HuH-7 (cell line): ENCODE measurements around the gene UCN2.
A peak's percentile ranks its signal among the peaks of the same experiment; 100 is the strongest.
"Not testable (repeated sequence)": the region's sequence is repeated elsewhere in the genome, so short reads cannot be mapped to it uniquely, and the experiment has no call there.

Source experiments
- DNase-seq: peaks from one replicate; pipeline ENCODE4 v3.0.0; 2011; ENCODE audit warnings: low spot score

UCN2 gene

GRCh38 chr3:48561045-48561736 lies 2.4 kb downstream of the UCN2 start:
- no peak for DNase-seq

- DNase-seq = no peak
Measured at GRCh38 chr3:48560648-48561018, 2.9 kb downstream of the UCN2 start.

DNA sequence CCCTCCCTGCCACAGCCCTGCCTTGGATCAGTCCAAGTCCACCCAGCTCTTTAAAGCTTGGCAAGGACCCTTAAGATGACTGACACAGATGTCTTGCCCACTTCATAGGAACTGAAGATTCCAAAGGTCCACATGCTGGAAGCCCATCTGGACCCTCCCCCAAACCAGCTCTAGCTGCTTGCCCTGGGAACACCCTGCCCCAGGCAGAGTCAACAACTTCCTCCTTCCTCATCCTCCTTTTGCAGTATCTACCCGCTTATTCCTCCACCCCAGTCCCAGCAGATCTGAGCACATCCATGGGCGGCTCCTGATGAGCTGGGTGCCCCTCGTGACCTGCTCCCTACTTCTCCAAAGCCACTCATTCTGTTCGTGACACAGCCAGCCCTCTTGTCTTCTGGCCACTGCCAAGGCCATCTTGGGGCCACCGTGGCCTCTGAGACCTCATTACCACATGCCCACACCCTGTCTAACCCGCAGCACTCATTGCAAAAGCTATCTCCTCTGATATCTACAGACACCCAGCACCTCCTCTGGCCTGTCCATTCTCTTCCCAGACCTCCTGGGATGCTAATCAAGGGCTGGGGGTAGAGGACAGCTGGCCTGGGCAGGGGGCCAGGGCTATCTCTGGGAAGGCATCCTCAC lies 5.0 kb downstream of the UCN2 start:
- no peak for DNase-seq

GRCh38 chr3:48556796-48557626 lies 6.6 kb downstream of the UCN2 start, which contains the start of gene PFKFB4:
Gene PFKFB4, minus strand, starts transcription at chr3:48556803. Its CDS starts 26 bp downstream, at chr3:48556777.
- peak; percentile 99 for DNase-seq

GRCh38 chr3:48555949-48556795 lies 7.4 kb downstream of the UCN2 start:
- peak; percentile 10 for DNase-seq

DNA sequence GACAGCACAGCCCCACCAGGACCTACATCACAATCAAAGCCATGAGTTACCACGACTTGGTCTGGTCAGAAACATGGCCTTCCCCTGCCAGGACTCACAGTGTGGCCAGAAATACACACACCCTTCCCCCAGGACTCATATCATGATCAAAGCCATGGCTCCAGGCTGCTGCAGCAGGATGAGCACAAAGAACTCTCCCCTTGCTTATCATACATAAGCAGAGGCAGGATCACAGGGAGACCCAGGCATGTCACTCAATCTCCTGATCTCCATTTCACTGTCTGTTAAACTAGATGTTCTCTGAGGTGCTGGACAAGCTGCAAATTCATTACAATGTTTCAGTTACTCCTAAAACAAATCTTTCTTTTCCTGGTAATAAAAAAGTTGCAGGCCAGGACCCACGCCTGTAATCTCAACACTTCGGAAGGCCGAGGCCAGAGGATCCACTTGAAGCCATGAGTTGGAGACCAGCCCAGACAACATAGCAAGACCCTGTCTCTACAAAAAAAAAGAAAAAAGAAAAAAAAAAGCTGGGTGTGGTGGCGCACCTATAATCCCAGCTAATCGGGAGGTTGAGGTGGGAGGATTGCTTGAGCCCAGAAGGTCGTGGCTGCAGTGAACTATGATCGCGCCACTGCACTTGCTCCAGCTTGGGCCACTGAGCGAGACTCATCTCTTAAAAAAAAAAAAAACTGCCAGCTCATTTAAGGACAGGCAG lies 8.2 kb downstream of the UCN2 start:
- DNase-seq = no peak

GRCh38 chr3:48553886-48554845 lies 9.4 kb downstream of the UCN2 start:
- peak; percentile 12 for DNase-seq

- no peak for DNase-seq
Measured at GRCh38 chr3:48553361-48553760, 10.2 kb downstream of the UCN2 start.

DNA sequence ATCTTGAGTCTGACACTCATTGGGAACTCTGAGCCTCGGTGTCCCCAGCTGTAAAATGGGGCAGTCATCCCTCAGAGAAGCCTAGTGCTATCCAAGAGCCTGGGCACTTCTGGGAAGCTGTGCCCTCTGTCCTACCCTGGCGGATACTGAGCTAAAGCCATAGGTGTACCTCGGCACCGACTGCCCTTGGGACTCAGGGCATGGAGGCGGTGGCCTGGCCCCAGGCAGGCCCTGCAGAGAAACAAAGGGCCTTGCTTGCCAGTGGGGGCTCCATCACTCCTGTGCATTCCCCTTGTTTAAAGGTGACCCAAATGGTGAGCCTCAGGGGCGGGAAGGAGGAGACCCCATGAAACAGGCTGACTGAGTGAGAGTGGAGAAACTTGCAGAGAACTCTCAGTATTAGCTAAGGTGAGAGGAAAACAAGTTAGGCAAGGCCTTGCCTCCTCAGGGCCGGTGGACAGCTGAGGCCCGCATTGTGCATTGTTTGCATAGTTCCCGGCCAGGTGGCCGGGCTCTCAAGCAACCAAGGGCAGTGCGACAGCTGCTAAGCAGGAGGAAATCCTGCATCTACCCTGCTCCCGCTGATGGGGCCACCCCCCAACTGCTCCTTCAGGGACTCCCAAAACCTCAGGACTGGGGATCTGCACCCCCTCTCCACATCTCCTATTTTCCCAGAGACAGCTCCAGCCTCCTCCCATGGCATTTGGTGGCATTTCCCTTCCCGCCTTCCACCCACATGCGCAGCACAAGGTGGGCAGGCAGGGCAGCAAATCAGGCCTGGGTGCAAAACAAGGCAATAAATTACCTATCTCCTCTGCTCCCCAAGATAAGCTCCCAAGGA lies 11.2 kb downstream of the UCN2 start:
- no peak for DNase-seq

GRCh38 chr3:48551651-48552050 lies 11.9 kb downstream of the UCN2 start:
- not testable (repeated sequence) for DNase-seq

DNA sequence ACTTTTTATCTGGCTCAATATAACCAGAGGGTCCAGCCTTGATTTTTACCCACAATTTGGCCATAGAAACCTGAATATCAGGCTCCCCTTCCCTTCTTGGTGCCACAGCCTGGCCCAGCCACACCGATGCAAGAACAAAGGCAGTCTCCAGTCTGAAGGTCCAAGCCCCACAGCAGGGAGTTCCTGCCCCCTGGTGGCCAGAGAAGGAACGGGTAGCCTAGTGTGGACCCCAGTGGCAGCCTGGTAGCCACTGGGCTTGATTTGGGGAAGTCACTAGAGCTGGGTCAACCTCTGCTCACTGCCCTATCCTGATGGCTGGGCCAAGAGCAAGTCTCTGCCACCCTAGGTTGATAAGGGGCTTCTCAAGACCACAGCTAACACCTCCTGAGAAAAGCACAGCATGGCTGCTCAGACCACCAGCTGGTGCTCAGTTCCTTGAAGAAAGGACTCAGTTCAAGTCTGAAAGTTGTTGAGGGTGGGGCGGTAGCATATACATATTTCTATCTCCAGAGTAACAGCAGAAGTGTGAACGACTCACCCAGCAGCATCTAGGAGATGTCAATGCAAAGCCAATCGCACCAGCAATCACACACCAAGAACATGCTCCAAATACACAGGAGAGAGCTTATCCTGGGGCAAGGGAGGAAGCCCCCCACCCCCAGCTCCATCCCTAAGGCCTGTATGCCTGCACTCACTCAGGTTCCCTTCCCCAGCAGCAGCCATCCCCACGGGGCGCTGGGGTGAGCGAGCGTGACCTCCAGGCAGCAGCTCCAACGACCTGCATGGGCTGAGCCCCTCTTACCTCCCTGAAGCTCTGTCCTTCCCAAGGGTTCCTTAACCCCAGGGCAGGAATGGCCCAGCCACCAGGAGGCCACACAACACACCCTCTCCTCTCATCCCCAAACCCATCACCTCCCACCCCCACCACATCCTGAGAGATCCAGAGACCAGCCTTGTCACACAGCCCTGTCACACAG lies 14.6 kb downstream of the UCN2 start:
- peak; percentile 91 for DNase-seq

GRCh38 chr3:48548126-48548525 lies 15.5 kb downstream of the UCN2 start:
- DNase-seq = no peak

DNA sequence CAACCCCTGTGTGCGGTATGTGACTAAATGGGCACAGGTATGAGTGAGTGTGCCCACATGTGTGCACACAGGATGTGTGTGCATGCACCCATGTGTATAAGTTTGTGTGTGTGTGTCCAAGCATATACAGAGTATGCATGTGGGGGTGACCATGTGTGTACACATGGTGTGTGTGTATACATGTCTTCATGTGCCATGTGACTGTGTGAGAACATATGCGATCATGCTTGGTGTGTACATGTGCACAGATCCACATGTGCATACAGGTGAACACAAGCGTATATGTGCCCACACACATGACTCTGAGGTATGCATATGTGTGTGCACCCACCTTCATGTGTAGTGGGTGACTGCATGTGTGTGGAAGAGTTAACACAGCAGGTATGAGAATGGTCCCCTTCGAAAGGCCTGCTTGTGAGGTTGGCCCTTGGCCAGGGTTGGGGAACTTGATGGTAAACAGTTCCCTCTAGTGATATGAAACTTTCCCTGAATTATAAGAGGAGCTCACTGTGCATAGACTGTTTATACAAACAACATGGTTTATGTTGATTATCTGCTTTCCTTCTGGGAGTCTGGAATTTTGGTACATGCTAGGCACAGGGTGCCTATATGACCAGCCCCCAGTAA lies 17.3 kb downstream of the UCN2 start:
- no peak for DNase-seq

DNA sequence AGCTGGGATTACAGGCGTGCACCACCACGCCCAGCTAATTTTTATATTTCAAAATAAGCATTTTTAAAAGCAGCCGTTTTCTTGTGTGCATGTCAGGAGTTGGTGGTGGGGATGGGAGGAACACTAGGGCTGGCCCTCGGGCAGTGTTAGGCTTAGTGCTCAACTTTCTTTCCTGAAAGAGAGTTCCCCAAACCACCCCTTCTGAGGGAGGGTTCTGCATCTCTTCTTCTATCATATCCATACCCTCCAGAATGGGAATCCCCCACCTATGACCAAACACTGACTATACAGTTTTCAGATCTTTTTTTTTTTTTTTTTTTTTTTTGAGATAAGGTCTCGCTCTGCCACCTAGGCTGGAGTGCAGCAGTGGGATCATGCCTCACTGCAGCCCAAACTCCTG lies 19.4 kb downstream of the UCN2 start:
- no peak for DNase-seq

- no peak for DNase-seq
Measured at GRCh38 chr3:48543271-48543866, 20.2 kb downstream of the UCN2 start.

DNA sequence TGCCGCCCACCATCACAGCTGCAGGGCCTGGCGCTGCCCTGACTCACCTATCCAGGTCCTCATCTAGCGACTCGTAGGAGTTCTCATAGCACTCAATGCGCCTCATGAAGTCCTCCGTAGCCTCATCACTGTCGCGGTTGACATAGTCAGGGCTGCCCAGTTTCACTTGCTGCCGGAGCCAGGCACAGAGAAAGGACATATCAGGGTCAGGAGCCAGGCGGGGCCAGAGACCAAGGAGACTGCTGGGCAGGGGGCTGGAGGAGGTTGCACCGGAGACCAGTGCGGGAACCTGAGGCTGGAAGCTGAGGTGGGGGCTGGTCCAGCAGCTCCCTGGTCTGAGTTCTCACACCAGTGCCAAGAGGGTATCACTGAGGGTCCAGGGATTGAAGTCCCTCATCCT lies 25.1 kb downstream of the UCN2 start:
- no peak for DNase-seq

GRCh38 chr3:48536785-48537184 lies 26.8 kb downstream of the UCN2 start:
- DNase-seq = no peak
